Lower leg skin (tissue), 4 donors: ENCODE measurements around the gene MXI1. TPM values are rescaled to one million over a fixed set of nuclear protein-coding genes. Genes with fewer than 3 reads are reported as not detected.
"Not testable (repeated sequence)": the region's sequence is repeated elsewhere in the genome, so short reads cannot be mapped to it uniquely, and the experiment has no call there.

ENCODE experiments used
- DNase-seq, 2 donors: peaks; one replicate each; pipeline ENCODE4 v3.0.0-alpha.2; 2019; ENCODE audit warnings: low spot score in 2 of 2
- H3K4me3 ChIP-seq: fragments of 200-600 bp; sonication (generic); 2 replicates; pipeline ENCODE4 v1.5.1; 2017; ENCODE audit warnings: mild to moderate bottlenecking, low read depth; ENCODE audit not compliant: poor library complexity, severe bottlenecking
- CTCF ChIP-seq, 3 donors: fragments of 450-650 bp; IDR thresholded peaks; one replicate each; pipeline ENCODE4 v1.5.1; 2016; ENCODE audit warnings: antibody characterized with exemption in 3 of 3, mild to moderate bottlenecking in 3 of 3, moderate library complexity in 2 of 3
- POLR2A ChIP-seq, 2 donors: fragments of 450-650 bp; IDR thresholded peaks; one replicate each; pipeline ENCODE4 v1.6.1; 2016 to 2017; ENCODE audit warnings: antibody characterized with exemption in 2 of 2, mild to moderate bottlenecking in 1 of 2, moderate library complexity in 1 of 2
- WGBS, 2 donors: methylation state at CpG; one replicate each; pipeline ENCODE4 v1.1.5; 2018; 5-methylcytosine and 5-hydroxymethylcytosine counted together
- intact Hi-C: fragments of 100-400 bp; cut with DNase I; formaldehyde crosslinking; loops from one replicate; pipeline ENCODE4 v1.15.0; 2023; ENCODE audit warnings: low total_unique reads
- total RNA-seq, 4 donors: library from RNA; depleted of rRNA; stranded (reverse); fragments of >200 nt; gene quantifications; one replicate each; pipeline ENCODE4 v1.1.0, GENCODE V29; 2016

The MXI1 gene
- total RNA-seq, 4 donors from 2014 or later, result 83.9 to 112 (median 99.3) TPM

- no peak for DNase-seq
- intact Hi-C loops, result no loop called here
- H3K4me3 ChIP-seq, result no peak overlapping the region
- TF ChIP-seq POLR2A (IDR thresholded peaks at IDR 0.05) (no peak), CTCF (IDR thresholded peaks at IDR 0.05) (no peak)
Observed at GRCh38 chr10:110239892-110240291, 32.5 kb downstream of the MXI1 start.

GRCh38 chr10:110241407-110241806 is 34.0 kb downstream of the MXI1 start:
- no peak overlapping the region for H3K4me3 ChIP-seq
- no peak for DNase-seq
- TF ChIP-seq CTCF (IDR thresholded peaks at IDR 0.05), result no peak
- no peak for TF ChIP-seq POLR2A (IDR thresholded peaks at IDR 0.05)
- intact Hi-C loops, result no loop called here
- 82 to 86% methylated on average over 3 of the region's 3 CpGs for WGBS, 2 donors

GRCh38 chr10:110241841-110242240 is 34.4 kb downstream of the MXI1 start:
- 89 to 92% methylated on average over 2 of the region's 2 CpGs for WGBS, 2 donors
- TF ChIP-seq CTCF (IDR thresholded peaks at IDR 0.05) (no peak), POLR2A (IDR thresholded peaks at IDR 0.05) (no peak)

GRCh38 chr10:110242511-110242910 is 35.1 kb downstream of the MXI1 start:
- WGBS, 2 donors, result 89 to 96% methylated on average over 1 of the region's 1 CpG
- intact Hi-C loops, result no loop called here
- TF ChIP-seq POLR2A (IDR thresholded peaks at IDR 0.05) (no peak), CTCF (IDR thresholded peaks at IDR 0.05) (no peak)
- no peak overlapping the region for H3K4me3 ChIP-seq
- DNase-seq, result no peak

More at GRCh38 chr10:110241841-110242240, 34.4 kb downstream of the MXI1 start:
- no peak for DNase-seq
- intact Hi-C loops, result no loop called here
- H3K4me3 ChIP-seq, result no peak overlapping the region

GRCh38 chr10:110244550-110244949 is 37.1 kb downstream of the MXI1 start:
- H3K4me3 ChIP-seq, result no peak overlapping the region
- WGBS, 2 donors, result 87 to 88% methylated on average over 3 of the region's 3 CpGs
- TF ChIP-seq POLR2A (IDR thresholded peaks at IDR 0.05), result no peak
- no peak for TF ChIP-seq CTCF (IDR thresholded peaks at IDR 0.05)
- intact Hi-C loops, result no loop called here
- no peak for DNase-seq

- 75 to 79% methylated on average over 5 of the region's 5 CpGs for WGBS, 2 donors
- DNase-seq, intact Hi-C loops, H3K4me3 ChIP-seq: not testable (repeated sequence)
Observed at GRCh38 chr10:110247833-110248232, 40.4 kb downstream of the MXI1 start.

GRCh38 chr10:110249489-110249888 is 42.1 kb downstream of the MXI1 start:
- 97% methylated on average over 1 of the region's 1 CpG for WGBS, 2 donors

GRCh38 chr10:110251392-110251791 is 44.0 kb downstream of the MXI1 start:
- DNase-seq, intact Hi-C loops, H3K4me3 ChIP-seq: not testable (repeated sequence)
- WGBS, 2 donors, result 42 to 76% methylated on average over 1 of the region's 1 CpG

More at GRCh38 chr10:110249489-110249888, 42.1 kb downstream of the MXI1 start:
- intact Hi-C loops, H3K4me3 ChIP-seq, DNase-seq: not testable (repeated sequence)
